ENCODE data around the gene EML4. TPM values are rescaled to one million over a fixed set of nuclear protein-coding genes. Genes with fewer than 3 reads are reported as not detected.

EML4 gene
- total RNA-seq, 1 experiment from 2014 or later, result 31.2 TPM

DNA sequence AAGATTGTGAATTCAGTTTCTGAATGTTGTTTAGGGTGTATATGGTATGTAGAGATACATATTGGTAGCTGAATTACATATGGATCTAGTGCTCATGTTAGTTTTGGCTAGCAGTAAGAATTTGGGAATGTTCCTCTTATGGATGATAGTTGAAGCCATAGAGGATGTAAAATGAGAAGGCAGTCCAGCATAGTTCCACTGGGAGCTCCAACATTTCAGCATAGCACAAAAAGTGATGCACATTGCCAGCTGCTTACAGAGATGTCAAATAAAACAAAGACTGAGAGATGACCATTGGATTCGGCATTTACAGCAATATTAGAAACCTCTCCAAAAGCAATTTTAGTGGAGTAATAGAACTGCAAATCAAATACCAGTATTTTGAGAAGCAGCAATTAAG lies 77.4 kb downstream of the EML4 start:
- DNase-seq (ENCODE audit: unreplicated experiment), result no peak
- Mint-ChIP-seq H3K36me3 (ENCODE audit: insufficient read depth, unreplicated experiment) (peaks cover 7% of the 10 kb centered on the region), H3K4me3 (ENCODE audit: unreplicated experiment) (no peak overlapping the region), H3K4me1 (ENCODE audit: insufficient read depth, unreplicated experiment) (peaks cover 5% of the 10 kb centered on the region), H3K27ac (ENCODE audit: low read depth, unreplicated experiment) (no peak overlapping the region), H3K27me3 (ENCODE audit: insufficient read depth, unreplicated experiment) (no peaks in the 10 kb centered on the region), H3K9me3 (ENCODE audit: unreplicated experiment) (no peaks in the 10 kb centered on the region)
- TSS peak; percentile 22 for BruUV-seq (replicated peaks)
- ChIA-PET CTCF (interaction anchor here (0.6 to 3.0 kb wide), 3 partner anchors 14 to 150 kb away, joined by 3 to 18 read pairs (median 7); no protein-coding TSS in a partner anchor), POLR2A (no interaction called here)
- intact Hi-C loops (cut with micrococcal nuclease), result no loop called here
- TF ChIP-seq, protein P1, sequence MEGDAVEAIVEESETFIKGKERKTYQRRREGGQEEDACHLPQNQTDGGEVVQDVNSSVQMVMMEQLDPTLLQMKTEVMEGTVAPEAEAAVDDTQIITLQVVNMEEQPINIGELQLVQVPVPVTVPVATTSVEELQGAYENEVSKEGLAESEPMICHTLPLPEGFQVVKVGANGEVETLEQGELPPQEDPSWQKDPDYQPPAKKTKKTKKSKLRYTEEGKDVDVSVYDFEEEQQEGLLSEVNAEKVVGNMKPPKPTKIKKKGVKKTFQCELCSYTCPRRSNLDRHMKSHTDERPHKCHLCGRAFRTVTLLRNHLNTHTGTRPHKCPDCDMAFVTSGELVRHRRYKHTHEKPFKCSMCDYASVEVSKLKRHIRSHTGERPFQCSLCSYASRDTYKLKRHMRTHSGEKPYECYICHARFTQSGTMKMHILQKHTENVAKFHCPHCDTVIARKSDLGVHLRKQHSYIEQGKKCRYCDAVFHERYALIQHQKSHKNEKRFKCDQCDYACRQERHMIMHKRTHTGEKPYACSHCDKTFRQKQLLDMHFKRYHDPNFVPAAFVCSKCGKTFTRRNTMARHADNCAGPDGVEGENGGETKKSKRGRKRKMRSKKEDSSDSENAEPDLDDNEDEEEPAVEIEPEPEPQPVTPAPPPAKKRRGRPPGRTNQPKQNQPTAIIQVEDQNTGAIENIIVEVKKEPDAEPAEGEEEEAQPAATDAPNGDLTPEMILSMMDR (IDR thresholded peaks at IDR 0.05; ENCODE audit: unreplicated experiment), result no peak

DNA sequence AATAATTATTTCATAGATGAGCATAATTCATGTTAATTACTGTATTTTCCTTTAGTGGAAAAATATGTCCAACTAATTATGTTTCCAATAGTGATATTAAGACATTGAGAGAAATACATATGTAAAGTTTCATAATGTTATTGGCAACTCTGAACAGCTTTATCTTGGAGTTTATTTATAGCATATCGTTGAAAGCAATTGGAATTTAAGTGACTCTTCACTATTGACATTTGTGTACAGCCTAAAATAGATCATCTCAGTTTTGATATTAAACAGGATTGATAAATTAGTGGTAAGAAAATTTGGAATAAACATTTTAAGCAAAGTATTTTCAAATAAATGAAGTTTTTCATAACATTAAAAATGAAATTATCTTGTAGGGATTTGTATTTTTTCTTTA lies 79.7 kb downstream of the EML4 start:
- TF ChIP-seq, protein P1 (IDR thresholded peaks at IDR 0.05; ENCODE audit: unreplicated experiment), result no peak
- Mint-ChIP-seq H3K4me1 (ENCODE audit: insufficient read depth, unreplicated experiment) (peaks cover 5% of the 10 kb centered on the region), H3K9me3 (ENCODE audit: unreplicated experiment) (no peaks in the 10 kb centered on the region), H3K4me3 (ENCODE audit: unreplicated experiment) (no peak overlapping the region), H3K27me3 (ENCODE audit: insufficient read depth, unreplicated experiment) (no peaks in the 10 kb centered on the region), H3K36me3 (ENCODE audit: insufficient read depth, unreplicated experiment) (peaks cover 13% of the 10 kb centered on the region), H3K27ac (ENCODE audit: low read depth, unreplicated experiment) (no peak overlapping the region)
- BruUV-seq (replicated peaks), result no TSS peak
- no peak for DNase-seq (ENCODE audit: unreplicated experiment)
- CTCF ChIA-PET, result interaction anchor here (1.1 kb wide), 2 partner anchors 34 to 152 kb away, joined by 3 to 5 read pairs; no protein-coding TSS in a partner anchor
- POLR2A ChIA-PET, result no interaction called here
- intact Hi-C loops (cut with micrococcal nuclease), result no loop called here

DNA sequence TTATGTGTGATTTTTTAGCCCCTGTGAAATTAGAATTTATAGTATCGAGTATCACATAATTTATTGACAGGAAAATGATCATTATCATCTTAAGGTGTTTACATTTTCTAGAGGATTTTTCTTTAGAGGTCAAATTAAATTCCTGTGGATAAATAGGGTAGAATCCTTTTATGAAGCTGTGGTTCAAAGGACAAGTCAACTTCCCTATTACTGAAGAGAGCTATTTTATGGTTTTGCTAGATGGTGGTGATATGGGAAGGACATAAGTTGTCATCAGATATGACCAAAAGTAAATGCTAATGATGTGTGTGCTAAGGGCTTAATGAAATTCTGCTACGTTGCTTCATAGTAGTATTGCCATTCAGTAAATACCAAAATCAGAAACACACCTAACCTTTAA lies 80.1 kb downstream of the EML4 start:
- H3K4me3 Mint-ChIP-seq (ENCODE audit: unreplicated experiment), result peak overlapping the region; percentile 10
- ChIA-PET CTCF (interaction anchor here (1.1 kb wide), 2 partner anchors 33 to 153 kb away, joined by 3 to 5 read pairs; no protein-coding TSS in a partner anchor), POLR2A (no interaction called here)
- no peak for DNase-seq (ENCODE audit: unreplicated experiment)
- H3K9me3 Mint-ChIP-seq (ENCODE audit: unreplicated experiment), result no peaks in the 10 kb centered on the region
- H3K27me3 Mint-ChIP-seq (ENCODE audit: insufficient read depth, unreplicated experiment), result no peaks in the 10 kb centered on the region
- no TSS peak for BruUV-seq (replicated peaks)
- intact Hi-C loops (cut with micrococcal nuclease), result no loop called here
- TF ChIP-seq, protein P1 (IDR thresholded peaks at IDR 0.05; ENCODE audit: unreplicated experiment), result no peak
- H3K27ac Mint-ChIP-seq (ENCODE audit: low read depth, unreplicated experiment), result no peak overlapping the region
- peaks cover 13% of the 10 kb centered on the region for H3K36me3 Mint-ChIP-seq (ENCODE audit: insufficient read depth, unreplicated experiment)
- peaks cover 5% of the 10 kb centered on the region for H3K4me1 Mint-ChIP-seq (ENCODE audit: insufficient read depth, unreplicated experiment)

DNA sequence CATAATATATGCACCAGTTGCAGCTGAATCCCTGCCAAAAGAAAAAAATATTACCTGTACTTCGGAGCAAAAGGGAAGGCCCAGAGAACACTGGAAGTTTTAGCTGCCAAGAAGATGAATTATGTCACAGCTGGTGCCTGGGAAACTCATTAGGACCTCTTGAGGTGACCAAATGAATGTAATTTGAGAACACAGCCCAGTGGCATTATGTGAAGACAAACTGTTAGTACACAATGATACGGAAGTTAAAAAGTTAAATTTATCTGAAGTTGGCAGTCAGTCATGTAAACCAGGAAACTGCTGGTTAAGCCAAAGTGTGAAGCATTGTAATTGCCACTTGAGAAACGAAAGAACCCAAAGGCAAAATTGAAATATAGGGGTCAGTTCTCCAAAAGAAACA lies 80.7 kb downstream of the EML4 start:
- Mint-ChIP-seq H3K27me3 (ENCODE audit: insufficient read depth, unreplicated experiment) (no peaks in the 10 kb centered on the region), H3K4me3 (ENCODE audit: unreplicated experiment) (peak overlapping the region; percentile 10), H3K9me3 (ENCODE audit: unreplicated experiment) (no peaks in the 10 kb centered on the region), H3K27ac (ENCODE audit: low read depth, unreplicated experiment) (no peak overlapping the region), H3K4me1 (ENCODE audit: insufficient read depth, unreplicated experiment) (peaks cover 5% of the 10 kb centered on the region), H3K36me3 (ENCODE audit: insufficient read depth, unreplicated experiment) (peaks cover 13% of the 10 kb centered on the region)
- TF ChIP-seq, protein P1 (IDR thresholded peaks at IDR 0.05; ENCODE audit: unreplicated experiment), result no peak
- intact Hi-C loops (cut with micrococcal nuclease), result no loop called here
- ChIA-PET CTCF (interaction anchor here (0.5 to 1.0 kb wide), 3 partner anchors 76 to 162 kb away, joined by 3 read pairs; no protein-coding TSS in a partner anchor), POLR2A (interaction anchor here (0.6 kb wide), 1 partner anchor 197 kb away, joined by 3 read pairs; no protein-coding TSS in a partner anchor)
- BruUV-seq (replicated peaks), result no TSS peak
- DNase-seq (ENCODE audit: unreplicated experiment), result peak; percentile 21

All from MCF 10A (cell line).